Sigmoid colon (tissue), 7 donors: Measurements from ENCODE around the gene ZDHHC21. TPM values are rescaled to one million over a fixed set of nuclear protein-coding genes. Genes with fewer than 3 reads are reported as not detected.

Experiments
- DNase-seq: peaks from one replicate; pipeline ENCODE4 v3.0.0-alpha.2; 2019
- H3K27ac ChIP-seq, 4 donors: fragments of 200-600 bp; sonication (generic); one replicate each; pipeline ENCODE4 v1.5.1; 2016 to 2019; ENCODE audit warnings: mild to moderate bottlenecking in 1 of 4
- H3K27me3 ChIP-seq, 3 donors: fragments of 200-600 bp; sonication (generic); one replicate each; pipeline ENCODE4 v1.5.1; 2019; ENCODE audit warnings: mild to moderate bottlenecking in 1 of 3
- H3K36me3 ChIP-seq, 4 donors: fragments of 200-600 bp; sonication (generic); one replicate each; pipeline ENCODE4 v1.5.1; 2016 to 2019
- H3K4me1 ChIP-seq, 4 donors: fragments of 200-600 bp; sonication (generic); one replicate each; pipeline ENCODE4 v1.5.1; 2017 to 2019
- H3K4me3 ChIP-seq, 4 donors: fragments of 200-600 bp; sonication (generic); one replicate each; pipeline ENCODE4 v1.5.1; 2017 to 2019; ENCODE audit warnings: mild to moderate bottlenecking in 2 of 4, moderate library complexity in 1 of 4
- H3K9me3 ChIP-seq, 4 donors: fragments of 200-600 bp in 3 of 4; sonication (generic) in 3 of 4; one replicate each; pipeline versions ENCODE4 v1.5.1 to v1.6.1; 2013 to 2019
- EP300 ChIP-seq, 4 donors: sonication (generic); formaldehyde crosslinking; IDR thresholded peaks; one replicate each; pipeline ENCODE4 v1.6.1; 2017; ENCODE audit warnings: antibody characterized with exemption in 4 of 4
- POLR2A ChIP-seq, 2 donors: fragments of 450-650 bp; IDR thresholded peaks; one replicate each; pipeline ENCODE4 v1.6.1; 2016; ENCODE audit warnings: antibody characterized with exemption in 2 of 2, mild to moderate bottlenecking in 2 of 2, moderate library complexity in 2 of 2
- POLR2AphosphoS5 ChIP-seq, 4 donors: sonication (generic); formaldehyde crosslinking; IDR thresholded peaks; one replicate each; pipeline ENCODE4 v1.6.1; 2017; ENCODE audit warnings: antibody characterized with exemption in 4 of 4
- WGBS, 2 donors: extraction: QIAGEN DNeasy Blood & Tissue Kit; methylation state at CpG; one replicate each; pipeline ENCODE4 v1.1.7; 2013; 5-methylcytosine and 5-hydroxymethylcytosine counted together
- intact Hi-C: fragments of 100-400 bp; cut with DNase I; formaldehyde crosslinking; loops from one replicate; pipeline ENCODE4 v1.15.1; 2023
- polyA plus RNA-seq, 3 donors: library from polyadenylated mRNA; stranded (reverse); fragments of 200-250 nt; gene quantifications; one replicate each; pipeline ENCODE4 v1.2.3, GENCODE V29; 2013
- total RNA-seq, 4 donors: library from RNA; depleted of rRNA; stranded (reverse); fragments of >200 nt; gene quantifications; one replicate each; pipeline ENCODE4 v1.1.0, GENCODE V29; 2016
- TF ChIP-seq, protein P1 (sequence below), 4 experiments: fragments of 450-650 bp in 3 of 4; fragments of 200-600 bp in 1 of 4; IDR thresholded peaks; one replicate each; pipeline ENCODE4 v1.5.1; 2016 to 2019; ENCODE audit warnings: antibody characterized with exemption in 4 of 4, mild to moderate bottlenecking in 3 of 4, moderate library complexity in 2 of 4
- donor health status: healthy with polysubstance abuse.
- donor health status: Bipolar disorder and iron deficiency.
- donor health status: healthy.

Gene ZDHHC21
- total and polyA plus RNA-seq, 7 donors: 3.0 to 34.9 (median 14.1) TPM

DNA sequence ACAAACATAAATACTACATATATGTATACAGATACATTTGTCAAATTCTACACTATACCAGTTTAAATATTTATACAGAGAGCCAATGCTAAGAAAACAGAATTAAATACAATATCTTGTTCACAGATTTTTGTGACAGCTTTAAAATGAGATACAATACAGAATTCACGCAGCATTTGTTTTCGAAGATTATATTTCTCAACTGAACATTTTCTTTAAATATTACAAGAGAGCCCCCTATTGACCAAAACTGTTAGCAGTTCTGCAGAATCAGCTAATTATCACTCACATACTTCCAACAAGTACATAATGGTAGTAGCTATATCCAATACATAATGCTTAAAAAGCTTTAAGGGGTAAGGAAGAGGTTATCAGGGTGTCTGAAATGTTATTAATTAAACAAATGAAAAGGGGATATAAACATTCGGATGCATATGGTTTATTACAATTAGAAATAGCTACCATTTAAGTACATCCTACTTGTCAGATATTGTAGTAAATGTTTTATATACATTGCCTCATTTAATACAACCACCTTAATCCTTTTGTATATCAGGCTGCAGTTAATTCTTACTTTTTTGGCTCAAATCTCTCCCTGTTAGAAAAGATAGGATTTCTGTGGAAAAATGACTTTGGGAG lies 31.7 kb downstream of the ZDHHC21 start:
- Histone ChIP-seq H3K27ac (no peak overlapping the region), H3K9me3 (no peaks in the 10 kb centered on the region), H3K4me3 (no peak overlapping the region), H3K36me3 (no peaks in the 10 kb centered on the region), H3K4me1 (peaks cover 0 to 24% (median 9%) of the 10 kb centered on the region in 4 donors), H3K27me3 (no peaks in the 10 kb centered on the region)
- TF ChIP-seq, protein P1, sequence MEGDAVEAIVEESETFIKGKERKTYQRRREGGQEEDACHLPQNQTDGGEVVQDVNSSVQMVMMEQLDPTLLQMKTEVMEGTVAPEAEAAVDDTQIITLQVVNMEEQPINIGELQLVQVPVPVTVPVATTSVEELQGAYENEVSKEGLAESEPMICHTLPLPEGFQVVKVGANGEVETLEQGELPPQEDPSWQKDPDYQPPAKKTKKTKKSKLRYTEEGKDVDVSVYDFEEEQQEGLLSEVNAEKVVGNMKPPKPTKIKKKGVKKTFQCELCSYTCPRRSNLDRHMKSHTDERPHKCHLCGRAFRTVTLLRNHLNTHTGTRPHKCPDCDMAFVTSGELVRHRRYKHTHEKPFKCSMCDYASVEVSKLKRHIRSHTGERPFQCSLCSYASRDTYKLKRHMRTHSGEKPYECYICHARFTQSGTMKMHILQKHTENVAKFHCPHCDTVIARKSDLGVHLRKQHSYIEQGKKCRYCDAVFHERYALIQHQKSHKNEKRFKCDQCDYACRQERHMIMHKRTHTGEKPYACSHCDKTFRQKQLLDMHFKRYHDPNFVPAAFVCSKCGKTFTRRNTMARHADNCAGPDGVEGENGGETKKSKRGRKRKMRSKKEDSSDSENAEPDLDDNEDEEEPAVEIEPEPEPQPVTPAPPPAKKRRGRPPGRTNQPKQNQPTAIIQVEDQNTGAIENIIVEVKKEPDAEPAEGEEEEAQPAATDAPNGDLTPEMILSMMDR (IDR thresholded peaks at IDR 0.05): peak in 2 of 4 experiments; percentile 34 to 44
- no peak for TF ChIP-seq POLR2A (IDR thresholded peaks at IDR 0.05)
- intact Hi-C loops: loop anchor here (5.0 kb wide), 1 partner anchor 44 kb away; no protein-coding TSS in a partner anchor
- DNase-seq: no peak
- 58 to 79% methylated on average over 3 of the region's 3 CpGs for WGBS, 2 donors

- 91 to 95% methylated on average over 5 of the region's 5 CpGs for WGBS, 2 donors
- H3K27ac ChIP-seq: no peak overlapping the region
- TF ChIP-seq POLR2A (IDR thresholded peaks at IDR 0.05) (no peak), EP300 (IDR thresholded peaks at IDR 0.05) (no peak), POLR2AphosphoS5 (IDR thresholded peaks at IDR 0.05) (no peak)
- TF ChIP-seq, protein P1 (IDR thresholded peaks at IDR 0.05): no peak
- peaks cover 0 to 27% (median 9%) of the 10 kb centered on the region in 4 donors for H3K4me1 ChIP-seq
- DNase-seq: no peak
- H3K9me3 ChIP-seq: no peaks in the 10 kb centered on the region
- no peak overlapping the region for H3K4me3 ChIP-seq
- no peaks in the 10 kb centered on the region for H3K27me3 ChIP-seq
- H3K36me3 ChIP-seq: no peaks in the 10 kb centered on the region
- intact Hi-C loops: loop anchor here (5.0 kb wide), 1 partner anchor 43 kb away; no protein-coding TSS in a partner anchor
These were observed 32.5 kb downstream of the ZDHHC21 start for GRCh38 chr9:14660721-14661120.

- no peak for DNase-seq
- intact Hi-C loops: no loop called here
- TF ChIP-seq POLR2AphosphoS5 (IDR thresholded peaks at IDR 0.05): no peak
- TF ChIP-seq POLR2A (IDR thresholded peaks at IDR 0.05): no peak
- Histone ChIP-seq H3K4me3 (no peak overlapping the region), H3K4me1 (peaks cover 0 to 27% (median 9%) of the 10 kb centered on the region in 4 donors), H3K9me3 (peaks cover 0 to 13% (median 6%) of the 10 kb centered on the region in 4 donors), H3K27me3 (no peaks in the 10 kb centered on the region), H3K27ac (no peak overlapping the region), H3K36me3 (peaks cover 0 to 8% (median 0%) of the 10 kb centered on the region in 4 donors)
- WGBS, 2 donors: 78 to 82% methylated on average over 1 of the region's 1 CpG
These were observed 38.3 kb downstream of the ZDHHC21 start for GRCh38 chr9:14654932-14655331.

DNA sequence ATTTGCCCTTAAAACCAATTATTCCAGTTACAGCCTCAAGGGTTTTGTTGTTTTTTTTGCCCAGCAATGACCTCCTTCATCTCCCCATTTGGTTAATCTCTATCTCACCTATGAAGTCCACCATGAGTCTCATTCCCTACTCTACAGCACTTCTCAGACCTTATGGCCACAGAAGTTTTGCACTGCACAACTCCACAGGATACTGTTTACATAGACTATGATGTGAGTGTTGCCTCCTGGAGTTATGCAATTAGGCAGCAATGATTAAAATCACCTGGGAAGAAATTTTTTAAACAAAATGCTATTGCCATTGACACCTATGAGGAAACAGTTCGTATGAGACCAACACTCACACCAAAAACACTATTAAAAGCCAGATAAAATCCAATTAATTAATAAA lies 39.7 kb downstream of the ZDHHC21 start:
- H3K4me1 ChIP-seq: peaks cover 0 to 18% (median 4%) of the 10 kb centered on the region in 4 donors
- no peaks in the 10 kb centered on the region for H3K27me3 ChIP-seq
- no peak for TF ChIP-seq POLR2A (IDR thresholded peaks at IDR 0.05)
- no peak for TF ChIP-seq POLR2AphosphoS5 (IDR thresholded peaks at IDR 0.05)
- no peak for TF ChIP-seq EP300 (IDR thresholded peaks at IDR 0.05)
- TF ChIP-seq, protein P1 (IDR thresholded peaks at IDR 0.05): no peak
- H3K9me3 ChIP-seq: peaks cover 0 to 13% (median 6%) of the 10 kb centered on the region in 4 donors
- DNase-seq: no peak
- intact Hi-C loops: no loop called here
- H3K36me3 ChIP-seq: peaks cover 0 to 8% (median 0%) of the 10 kb centered on the region in 4 donors
- no peak overlapping the region for H3K4me3 ChIP-seq
- H3K27ac ChIP-seq: no peak overlapping the region
- WGBS, 2 donors: 92 to 93% methylated on average over 1 of the region's 1 CpG

GRCh38 chr9:14652729-14653377 lies 40.4 kb downstream of the ZDHHC21 start:
- Histone ChIP-seq H3K4me3 (no peak overlapping the region), H3K9me3 (peaks cover 0 to 13% (median 6%) of the 10 kb centered on the region in 4 donors), H3K27me3 (no peaks in the 10 kb centered on the region), H3K36me3 (peaks cover 0 to 8% (median 0%) of the 10 kb centered on the region in 4 donors), H3K4me1 (peaks cover 0 to 15% (median 3%) of the 10 kb centered on the region in 4 donors), H3K27ac (no peak overlapping the region)
- no peak for TF ChIP-seq POLR2A (IDR thresholded peaks at IDR 0.05)
- no peak for TF ChIP-seq EP300 (IDR thresholded peaks at IDR 0.05)
- TF ChIP-seq POLR2AphosphoS5 (IDR thresholded peaks at IDR 0.05): no peak
- TF ChIP-seq, protein P1 (IDR thresholded peaks at IDR 0.05): peak; percentile 23 to 33 (median 26)
- no peak for DNase-seq
- 55 to 75% methylated on average over 4 of the region's 4 CpGs for WGBS, 2 donors
- intact Hi-C loops: no loop called here
